Measurements from ENCODE around the gene PLCG2.
"Not testable (repeated sequence)": the region's sequence is repeated elsewhere in the genome, so short reads cannot be mapped to it uniquely, and the experiment has no call there.

PLCG2 gene

DNA sequence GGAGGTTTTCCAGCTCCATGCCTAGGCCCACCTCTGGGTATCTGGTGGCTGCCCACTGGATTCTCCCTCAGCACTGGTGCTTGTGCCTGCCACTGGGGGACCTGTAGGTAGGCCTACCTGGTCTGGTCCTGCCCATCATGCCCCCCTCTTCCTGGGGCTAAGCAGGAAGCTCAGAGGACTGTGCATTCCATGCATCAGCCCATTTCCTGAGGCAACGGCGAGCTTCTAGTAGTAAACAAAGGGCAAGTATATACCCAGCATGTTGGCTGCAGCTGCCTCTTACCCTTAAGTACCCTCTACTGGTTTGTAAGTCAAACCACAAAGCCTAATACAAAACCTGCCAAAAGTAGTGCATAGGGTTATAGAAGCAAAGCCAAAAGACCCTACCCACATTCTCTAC lies 194.6 kb downstream of the PLCG2 start:
- Mint-ChIP-seq H3K4me1 (no peaks in the 10 kb centered on the region), H3K9me3 (peaks cover 53% of the 10 kb centered on the region), H3K27ac (no peak overlapping the region), H3K27me3 (ENCODE audit: low read depth) (no peaks in the 10 kb centered on the region), H3K36me3 (ENCODE audit: low read depth) (peaks cover 14% of the 10 kb centered on the region), H3K4me3 (no peak overlapping the region)
- no peak for TF ChIP-seq CTCF (IDR thresholded peaks at IDR 0.05; ENCODE audit: unreplicated experiment in 3 of 3)

GRCh38 chr16:81975637-81976036 lies 196.5 kb downstream of the PLCG2 start:
- TF ChIP-seq CTCF (IDR thresholded peaks at IDR 0.05; ENCODE audit: unreplicated experiment in 3 of 3), result no peak
- Mint-ChIP-seq H3K4me1 (no peaks in the 10 kb centered on the region), H3K36me3 (ENCODE audit: low read depth) (peaks cover 14% of the 10 kb centered on the region), H3K4me3 (no peak overlapping the region), H3K9me3 (peaks cover 44% of the 10 kb centered on the region), H3K27ac (no peak overlapping the region), H3K27me3 (ENCODE audit: low read depth) (no peaks in the 10 kb centered on the region)

GRCh38 chr16:81977335-81977942 lies 198.3 kb downstream of the PLCG2 start:
- peaks cover 14% of the 10 kb centered on the region for H3K36me3 Mint-ChIP-seq (ENCODE audit: low read depth)
- not testable (repeated sequence) for H3K27me3 Mint-ChIP-seq (ENCODE audit: low read depth); H3K4me1 Mint-ChIP-seq; H3K4me3 Mint-ChIP-seq; H3K27ac Mint-ChIP-seq
- H3K9me3 Mint-ChIP-seq, result peaks cover 29% of the 10 kb centered on the region

DNA sequence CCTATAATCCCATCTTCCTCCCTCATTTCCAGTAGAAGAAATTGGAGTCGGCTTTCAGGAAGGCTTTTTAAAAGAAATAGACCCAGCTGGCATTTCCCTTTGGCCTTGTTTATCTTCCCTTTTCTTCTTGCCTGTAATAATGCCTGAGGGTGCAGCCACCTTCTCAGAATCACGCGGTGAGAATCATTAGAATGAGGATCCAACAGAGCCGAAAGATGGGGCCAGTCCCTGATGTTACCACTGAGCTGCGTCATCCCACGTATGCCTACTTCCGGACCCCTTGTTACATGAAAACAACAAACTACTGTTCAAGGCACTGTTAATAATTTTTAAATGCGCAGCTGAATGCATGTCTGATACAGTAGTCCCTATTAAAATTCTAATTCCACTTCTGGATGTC lies 208.0 kb downstream of the PLCG2 start:
- Mint-ChIP-seq H3K4me3 (no peak overlapping the region), H3K4me1 (no peaks in the 10 kb centered on the region)
- TF ChIP-seq CTCF (IDR thresholded peaks at IDR 0.05; ENCODE audit: unreplicated experiment in 3 of 3), result no peak

GRCh38 chr16:81987706-81988105 lies 208.6 kb downstream of the PLCG2 start:
- H3K27ac Mint-ChIP-seq, result no peak overlapping the region
- peaks cover 2% of the 10 kb centered on the region for H3K4me1 Mint-ChIP-seq
- H3K9me3 Mint-ChIP-seq, result no peaks in the 10 kb centered on the region
- H3K4me3 Mint-ChIP-seq, result no peak overlapping the region
- H3K36me3 Mint-ChIP-seq (ENCODE audit: low read depth), result no peaks in the 10 kb centered on the region
- TF ChIP-seq CTCF (IDR thresholded peaks at IDR 0.05; ENCODE audit: unreplicated experiment in 3 of 3), result no peak
- H3K27me3 Mint-ChIP-seq (ENCODE audit: low read depth), result peaks cover 4% of the 10 kb centered on the region

More for the DNA sequence above, 208.0 kb downstream of the PLCG2 start:
- H3K36me3 Mint-ChIP-seq (ENCODE audit: low read depth), result no peaks in the 10 kb centered on the region
- H3K27me3 Mint-ChIP-seq (ENCODE audit: low read depth), result peaks cover 4% of the 10 kb centered on the region
- H3K9me3 Mint-ChIP-seq, result no peaks in the 10 kb centered on the region
- H3K27ac Mint-ChIP-seq, result no peak overlapping the region

- no peak for TF ChIP-seq CTCF (IDR thresholded peaks at IDR 0.05; ENCODE audit: unreplicated experiment in 3 of 3)
- no peaks in the 10 kb centered on the region for H3K9me3 Mint-ChIP-seq
- peaks cover 4% of the 10 kb centered on the region for H3K27me3 Mint-ChIP-seq (ENCODE audit: low read depth)
- peak overlapping the region in 1 of 3 experiments; percentile 53 for H3K27ac Mint-ChIP-seq
- no peak overlapping the region for H3K4me3 Mint-ChIP-seq
- H3K4me1 Mint-ChIP-seq, result peaks cover 15% of the 10 kb centered on the region
- H3K36me3 Mint-ChIP-seq (ENCODE audit: low read depth), result no peaks in the 10 kb centered on the region
Observed at GRCh38 chr16:81992859-81993258, 213.8 kb downstream of the PLCG2 start.
